ENCODE data around the gene CYBA. TPM values are rescaled to one million over a fixed set of nuclear protein-coding genes. Genes with fewer than 3 reads are reported as not detected.

The CYBA gene
- total RNA-seq, 4 donors from 2014 or later: 17.4 to 72.0 (median 38.3) TPM

GRCh38 chr16:88618182-88618955 is 32.5 kb downstream of the CYBA start:
- DNase-seq: no peak
- Histone ChIP-seq H3K9me3 (no peaks in the 10 kb centered on the region), H3K4me3 (no peak overlapping the region), H3K27ac (no peak overlapping the region), H3K27me3 (no peaks in the 10 kb centered on the region), H3K4me1 (no peaks in the 10 kb centered on the region), H3K36me3 (no peaks in the 10 kb centered on the region)
- TF ChIP-seq POLR2A (IDR thresholded peaks at IDR 0.05): no peak
- no peak for TF ChIP-seq CTCF (IDR thresholded peaks at IDR 0.05)
- intact Hi-C loops (cut with DNase I; ENCODE audit: low total_unique reads): no loop called here

- intact Hi-C loops (cut with DNase I; ENCODE audit: low total_unique reads): no loop called here
- no peak for DNase-seq
- Histone ChIP-seq H3K4me3 (no peak overlapping the region), H3K36me3 (no peaks in the 10 kb centered on the region), H3K4me1 (no peaks in the 10 kb centered on the region), H3K9me3 (no peaks in the 10 kb centered on the region), H3K27me3 (no peaks in the 10 kb centered on the region), H3K27ac (no peak overlapping the region)
- TF ChIP-seq CTCF (IDR thresholded peaks at IDR 0.05): no peak
- no peak for TF ChIP-seq POLR2A (IDR thresholded peaks at IDR 0.05)
These were observed 33.4 kb downstream of the CYBA start for GRCh38 chr16:88617268-88618031.

GRCh38 chr16:88616736-88617135 is 34.1 kb downstream of the CYBA start:
- Histone ChIP-seq H3K36me3 (no peaks in the 10 kb centered on the region), H3K27me3 (no peaks in the 10 kb centered on the region), H3K27ac (no peak overlapping the region), H3K9me3 (no peaks in the 10 kb centered on the region), H3K4me3 (no peak overlapping the region), H3K4me1 (no peaks in the 10 kb centered on the region)
- intact Hi-C loops (cut with DNase I; ENCODE audit: low total_unique reads): no loop called here
- TF ChIP-seq POLR2A (IDR thresholded peaks at IDR 0.05) (no peak), CTCF (IDR thresholded peaks at IDR 0.05) (no peak)
- DNase-seq: no peak

- Histone ChIP-seq H3K36me3 (no peaks in the 10 kb centered on the region), H3K4me3 (no peak overlapping the region), H3K27ac (no peak overlapping the region), H3K4me1 (no peaks in the 10 kb centered on the region), H3K27me3 (no peaks in the 10 kb centered on the region), H3K9me3 (no peaks in the 10 kb centered on the region)
- no peak for DNase-seq
- intact Hi-C loops (cut with DNase I; ENCODE audit: low total_unique reads): no loop called here
- no peak for TF ChIP-seq CTCF (IDR thresholded peaks at IDR 0.05)
- no peak for TF ChIP-seq POLR2A (IDR thresholded peaks at IDR 0.05)
These were observed 34.5 kb downstream of the CYBA start for GRCh38 chr16:88616320-88616719.

Data from uterus (tissue), 4 donors.